Measurements from ENCODE around the gene CERS4.
"Not testable (repeated sequence)": the region's sequence is repeated elsewhere in the genome, so short reads cannot be mapped to it uniquely, and the experiment has no call there.

The CERS4 gene

GRCh38 chr19:8210421-8211101, 1.4 kb downstream of the CERS4 start:
- peaks cover 22% of the 10 kb centered on the region for H3K4me1 ChIP-seq (ENCODE audit: control insufficient read depth, insufficient read depth, low read length)
- peaks cover 0 to 2% of the 10 kb centered on the region in 2 donors for H3K36me3 ChIP-seq (ENCODE audit: control insufficient read depth in 2 of 2, insufficient read depth in 2 of 2, low read length in 2 of 2)
- H3K27ac ChIP-seq (ENCODE audit: low read length): peak overlapping the region; percentile 11
- no peaks in the 10 kb centered on the region for H3K9me3 ChIP-seq (ENCODE audit: control insufficient read depth in 2 of 2, low read length in 2 of 2)
- peak overlapping the region; percentile 71 to 79 for H3K9ac ChIP-seq (ENCODE audit: low read length in 2 of 2)
- H3K4me3 ChIP-seq (ENCODE audit: low read length in 2 of 2): peak overlapping the region; percentile 73 to 82
- H3K27me3 ChIP-seq (ENCODE audit: control insufficient read depth in 1 of 2, insufficient read depth in 2 of 2, low read length in 2 of 2): no peaks in the 10 kb centered on the region

DNA sequence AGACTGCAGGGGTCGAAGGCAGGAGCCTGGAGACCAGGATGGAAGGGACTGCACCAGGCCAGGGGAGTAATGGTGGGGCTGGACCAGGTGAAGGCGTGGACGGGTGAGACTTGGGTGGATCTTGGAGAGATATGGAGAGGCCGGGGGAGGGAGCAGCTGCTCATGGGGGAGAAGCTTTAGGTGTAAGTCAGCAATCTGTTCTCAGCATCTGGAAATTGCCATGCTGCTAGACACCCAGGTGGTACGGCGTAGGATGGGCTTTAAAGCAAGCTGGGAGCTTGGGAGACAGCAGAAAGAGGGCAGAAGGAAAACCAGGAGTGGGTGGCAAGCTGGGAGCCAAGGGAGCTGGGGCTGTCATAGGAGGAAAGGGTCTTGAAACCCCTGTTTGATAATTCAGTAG, 3.0 kb downstream of the CERS4 start:
- Histone ChIP-seq H3K27me3 (ENCODE audit: control insufficient read depth in 1 of 2, insufficient read depth in 2 of 2, low read length in 2 of 2) (no peaks in the 10 kb centered on the region), H3K36me3 (ENCODE audit: control insufficient read depth in 2 of 2, insufficient read depth in 2 of 2, low read length in 2 of 2) (peaks cover 0 to 2% of the 10 kb centered on the region in 2 donors)

GRCh38 chr19:8212916-8213315, 3.7 kb downstream of the CERS4 start:
- H3K4me3 ChIP-seq (ENCODE audit: low read length in 2 of 2): no peak overlapping the region
- H3K27me3 ChIP-seq (ENCODE audit: control insufficient read depth in 1 of 2, insufficient read depth in 2 of 2, low read length in 2 of 2): no peaks in the 10 kb centered on the region
- H3K9ac ChIP-seq (ENCODE audit: low read length in 2 of 2): no peak overlapping the region
- H3K36me3 ChIP-seq (ENCODE audit: control insufficient read depth in 2 of 2, insufficient read depth in 2 of 2, low read length in 2 of 2): peaks cover 0 to 2% of the 10 kb centered on the region in 2 donors
- H3K27ac ChIP-seq (ENCODE audit: low read length): no peak overlapping the region
- H3K9me3 ChIP-seq (ENCODE audit: control insufficient read depth in 2 of 2, low read length in 2 of 2): no peaks in the 10 kb centered on the region
- H3K4me1 ChIP-seq (ENCODE audit: control insufficient read depth, insufficient read depth, low read length): peaks cover 22% of the 10 kb centered on the region

More for the DNA sequence above, 3.0 kb downstream of the CERS4 start:
- no peaks in the 10 kb centered on the region for H3K9me3 ChIP-seq (ENCODE audit: control insufficient read depth in 2 of 2, low read length in 2 of 2)
- H3K4me3 ChIP-seq (ENCODE audit: low read length in 2 of 2): no peak overlapping the region
- H3K9ac ChIP-seq (ENCODE audit: low read length in 2 of 2): no peak overlapping the region
- no peak overlapping the region for H3K27ac ChIP-seq (ENCODE audit: low read length)
- H3K4me1 ChIP-seq (ENCODE audit: control insufficient read depth, insufficient read depth, low read length): peaks cover 22% of the 10 kb centered on the region

GRCh38 chr19:8213827-8214672, 4.9 kb downstream of the CERS4 start:
- peaks cover 0 to 2% of the 10 kb centered on the region in 2 donors for H3K36me3 ChIP-seq (ENCODE audit: control insufficient read depth in 2 of 2, insufficient read depth in 2 of 2, low read length in 2 of 2)
- H3K9me3 ChIP-seq (ENCODE audit: control insufficient read depth in 2 of 2, low read length in 2 of 2): no peaks in the 10 kb centered on the region
- H3K4me1 ChIP-seq (ENCODE audit: control insufficient read depth, insufficient read depth, low read length): peaks cover 17% of the 10 kb centered on the region
- no peak overlapping the region for H3K4me3 ChIP-seq (ENCODE audit: low read length in 2 of 2)
- H3K9ac ChIP-seq (ENCODE audit: low read length in 2 of 2): no peak overlapping the region
- no peak overlapping the region for H3K27ac ChIP-seq (ENCODE audit: low read length)
- H3K27me3 ChIP-seq (ENCODE audit: control insufficient read depth in 1 of 2, insufficient read depth in 2 of 2, low read length in 2 of 2): no peaks in the 10 kb centered on the region

DNA sequence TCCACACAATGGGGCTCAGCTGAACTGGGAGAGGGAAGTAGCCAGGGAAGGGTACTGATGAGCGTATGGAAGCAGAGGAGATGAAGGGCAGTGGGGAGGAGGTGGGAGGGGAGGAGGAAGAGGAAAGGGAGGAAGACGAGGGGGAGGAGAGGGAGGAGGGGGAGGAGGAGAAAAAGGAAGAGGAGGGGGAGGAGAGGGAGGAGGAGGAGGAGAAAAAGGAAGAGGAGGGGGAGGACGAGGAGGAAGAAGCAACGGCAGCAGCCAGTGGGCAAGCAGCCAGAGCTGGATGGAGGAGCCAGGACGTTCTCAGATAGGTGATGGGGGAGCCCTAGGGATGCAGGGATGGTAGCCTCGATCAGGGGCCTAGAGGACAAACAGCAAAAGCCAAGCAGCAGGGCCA, 5.6 kb downstream of the CERS4 start:
- Histone ChIP-seq H3K9ac (ENCODE audit: low read length in 2 of 2) (no peak overlapping the region), H3K4me3 (ENCODE audit: low read length in 2 of 2) (no peak overlapping the region), H3K9me3 (ENCODE audit: control insufficient read depth in 2 of 2, low read length in 2 of 2) (no peaks in the 10 kb centered on the region), H3K4me1 (ENCODE audit: control insufficient read depth, insufficient read depth, low read length) (peaks cover 14% of the 10 kb centered on the region), H3K27ac (ENCODE audit: low read length) (no peak overlapping the region), H3K36me3 (ENCODE audit: control insufficient read depth in 2 of 2, insufficient read depth in 2 of 2, low read length in 2 of 2) (peaks cover 0 to 2% of the 10 kb centered on the region in 2 donors), H3K27me3 (ENCODE audit: control insufficient read depth in 1 of 2, insufficient read depth in 2 of 2, low read length in 2 of 2) (no peaks in the 10 kb centered on the region)

GRCh38 chr19:8215783-8216182, 6.6 kb downstream of the CERS4 start:
- H3K36me3 ChIP-seq (ENCODE audit: control insufficient read depth in 2 of 2, insufficient read depth in 2 of 2, low read length in 2 of 2): peaks cover 0 to 2% of the 10 kb centered on the region in 2 donors
- no peaks in the 10 kb centered on the region for H3K27me3 ChIP-seq (ENCODE audit: control insufficient read depth in 1 of 2, insufficient read depth in 2 of 2, low read length in 2 of 2)
- no peaks in the 10 kb centered on the region for H3K9me3 ChIP-seq (ENCODE audit: control insufficient read depth in 2 of 2, low read length in 2 of 2)
- no peak overlapping the region for H3K27ac ChIP-seq (ENCODE audit: low read length)
- peaks cover 6% of the 10 kb centered on the region for H3K4me1 ChIP-seq (ENCODE audit: control insufficient read depth, insufficient read depth, low read length)
- no peak overlapping the region for H3K4me3 ChIP-seq (ENCODE audit: low read length in 2 of 2)
- no peak overlapping the region for H3K9ac ChIP-seq (ENCODE audit: low read length in 2 of 2)

- Histone ChIP-seq H3K9me3 (ENCODE audit: control insufficient read depth in 2 of 2, low read length in 2 of 2) (no peaks in the 10 kb centered on the region), H3K4me1 (ENCODE audit: control insufficient read depth, insufficient read depth, low read length) (peaks cover 3% of the 10 kb centered on the region), H3K27ac (ENCODE audit: low read length) (no peak overlapping the region), H3K4me3 (ENCODE audit: low read length in 2 of 2) (no peak overlapping the region), H3K9ac (ENCODE audit: low read length in 2 of 2) (no peak overlapping the region), H3K36me3 (ENCODE audit: control insufficient read depth in 2 of 2, insufficient read depth in 2 of 2, low read length in 2 of 2) (peaks cover 0 to 2% of the 10 kb centered on the region in 2 donors), H3K27me3 (ENCODE audit: control insufficient read depth in 1 of 2, insufficient read depth in 2 of 2, low read length in 2 of 2) (no peaks in the 10 kb centered on the region)
Observed at GRCh38 chr19:8216357-8216756, 7.2 kb downstream of the CERS4 start.

- H3K36me3 ChIP-seq (ENCODE audit: control insufficient read depth in 2 of 2, insufficient read depth in 2 of 2, low read length in 2 of 2); H3K4me1 ChIP-seq (ENCODE audit: control insufficient read depth, insufficient read depth, low read length); H3K27me3 ChIP-seq (ENCODE audit: control insufficient read depth in 1 of 2, insufficient read depth in 2 of 2, low read length in 2 of 2); H3K9me3 ChIP-seq (ENCODE audit: control insufficient read depth in 2 of 2, low read length in 2 of 2); H3K9ac ChIP-seq (ENCODE audit: low read length in 2 of 2); H3K4me3 ChIP-seq (ENCODE audit: low read length in 2 of 2); H3K27ac ChIP-seq (ENCODE audit: low read length): not testable (repeated sequence)
Observed at GRCh38 chr19:8218127-8218526, 9.0 kb downstream of the CERS4 start.

- Histone ChIP-seq H3K9ac (ENCODE audit: low read length in 2 of 2) (no peak overlapping the region), H3K4me3 (ENCODE audit: low read length in 2 of 2) (no peak overlapping the region), H3K9me3 (ENCODE audit: control insufficient read depth in 2 of 2, low read length in 2 of 2) (no peaks in the 10 kb centered on the region), H3K27me3 (ENCODE audit: control insufficient read depth in 1 of 2, insufficient read depth in 2 of 2, low read length in 2 of 2) (no peaks in the 10 kb centered on the region), H3K4me1 (ENCODE audit: control insufficient read depth, insufficient read depth, low read length) (no peaks in the 10 kb centered on the region), H3K27ac (ENCODE audit: low read length) (no peak overlapping the region), H3K36me3 (ENCODE audit: control insufficient read depth in 2 of 2, insufficient read depth in 2 of 2, low read length in 2 of 2) (no peaks in the 10 kb centered on the region)
Observed at GRCh38 chr19:8220481-8220880, 11.3 kb downstream of the CERS4 start.

GRCh38 chr19:8221161-8221560, 12.0 kb downstream of the CERS4 start:
- no peaks in the 10 kb centered on the region for H3K4me1 ChIP-seq (ENCODE audit: control insufficient read depth, insufficient read depth, low read length)
- H3K4me3 ChIP-seq (ENCODE audit: low read length in 2 of 2): no peak overlapping the region
- no peak overlapping the region for H3K27ac ChIP-seq (ENCODE audit: low read length)
- no peaks in the 10 kb centered on the region for H3K27me3 ChIP-seq (ENCODE audit: control insufficient read depth in 1 of 2, insufficient read depth in 2 of 2, low read length in 2 of 2)
- H3K9me3 ChIP-seq (ENCODE audit: control insufficient read depth in 2 of 2, low read length in 2 of 2): no peaks in the 10 kb centered on the region
- H3K9ac ChIP-seq (ENCODE audit: low read length in 2 of 2): no peak overlapping the region
- H3K36me3 ChIP-seq (ENCODE audit: control insufficient read depth in 2 of 2, insufficient read depth in 2 of 2, low read length in 2 of 2): no peaks in the 10 kb centered on the region

DNA sequence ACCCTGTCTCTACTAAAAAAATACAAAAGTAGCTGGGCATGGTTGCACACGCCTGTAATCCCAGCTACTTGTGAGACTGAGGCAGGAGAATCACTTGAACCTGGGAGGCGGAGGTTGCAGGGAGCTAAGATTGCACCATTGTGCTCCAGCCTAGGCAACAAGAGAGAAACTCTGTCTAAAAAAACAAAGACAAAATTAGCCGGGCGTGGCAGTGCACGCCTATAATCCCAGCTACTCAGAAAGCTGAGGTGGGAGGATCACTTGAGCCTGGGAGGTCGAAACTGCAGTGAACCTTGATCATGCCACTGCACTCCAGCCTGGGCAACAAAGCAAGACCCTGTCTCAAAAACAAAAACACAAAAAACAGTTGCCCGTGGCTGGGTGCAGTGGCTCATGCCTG, 14.3 kb downstream of the CERS4 start:
- not testable (repeated sequence) for H3K4me1 ChIP-seq (ENCODE audit: control insufficient read depth, insufficient read depth, low read length); H3K9me3 ChIP-seq (ENCODE audit: control insufficient read depth in 2 of 2, low read length in 2 of 2); H3K27me3 ChIP-seq (ENCODE audit: control insufficient read depth in 1 of 2, insufficient read depth in 2 of 2, low read length in 2 of 2); H3K9ac ChIP-seq (ENCODE audit: low read length in 2 of 2); H3K27ac ChIP-seq (ENCODE audit: low read length); H3K36me3 ChIP-seq (ENCODE audit: control insufficient read depth in 2 of 2, insufficient read depth in 2 of 2, low read length in 2 of 2); H3K4me3 ChIP-seq (ENCODE audit: low read length in 2 of 2)

All from stomach smooth muscle (tissue), 2 donors.